Measurements from ENCODE around the gene ARHGAP12.

GRCh38 chr10:31789555-31789954 is 139.1 kb downstream of the ARHGAP12 start:
- TF ChIP-seq CTCF (conservative IDR thresholded peaks at IDR 0.05; ENCODE audit: low read length) (no peak), EZH2phosphoT487 (IDR thresholded peaks at IDR 0.05; ENCODE audit: borderline replicate concordance, low read depth, low read length) (no peak)

Data from OCI-LY7 (cell line).